Measurements from ENCODE around the gene GSX1.
"Not testable (repeated sequence)": the region's sequence is repeated elsewhere in the genome, so short reads cannot be mapped to it uniquely, and the experiment has no call there.

The GSX1 gene

GRCh38 chr13:27794921-27795717 is 2.8 kb downstream of the GSX1 start:
- no peak for DNase-seq

GRCh38 chr13:27795718-27796019 is 3.4 kb downstream of the GSX1 start:
- no peak for DNase-seq

GRCh38 chr13:27796544-27797227 is 4.4 kb downstream of the GSX1 start:
- no peak for DNase-seq

- no peak for DNase-seq
Measured at GRCh38 chr13:27797228-27797624, 4.9 kb downstream of the GSX1 start.

- no peak for DNase-seq
Measured at GRCh38 chr13:27806744-27807387, 14.6 kb downstream of the GSX1 start.

GRCh38 chr13:27808851-27809550 is 16.7 kb downstream of the GSX1 start:
- no peak for DNase-seq

GRCh38 chr13:27810009-27810408 is 17.7 kb downstream of the GSX1 start:
- DNase-seq, result no peak

GRCh38 chr13:27810461-27810860 is 18.2 kb downstream of the GSX1 start:
- DNase-seq, result no peak

- no peak for DNase-seq
Measured at GRCh38 chr13:27813826-27814225, 21.5 kb downstream of the GSX1 start.

- DNase-seq, result not testable (repeated sequence)
Measured at GRCh38 chr13:27817832-27818231, 25.5 kb downstream of the GSX1 start.

- DNase-seq, result no peak
Measured at GRCh38 chr13:27820524-27821482, 28.5 kb downstream of the GSX1 start.

GRCh38 chr13:27821566-27821965 is 29.3 kb downstream of the GSX1 start:
- DNase-seq, result no peak

GRCh38 chr13:27822258-27822872 is 30.1 kb downstream of the GSX1 start:
- no peak for DNase-seq

GRCh38 chr13:27822873-27823311 is 30.6 kb downstream of the GSX1 start:
- DNase-seq, result no peak

- DNase-seq, result no peak
Measured at GRCh38 chr13:27824121-27824520, 31.8 kb downstream of the GSX1 start.

- DNase-seq, result no peak
Measured at GRCh38 chr13:27825072-27825471, 32.8 kb downstream of the GSX1 start.

- peak; percentile 48 for DNase-seq
Measured at GRCh38 chr13:27826379-27827353, 34.4 kb downstream of the GSX1 start.

- DNase-seq, result no peak
Measured at GRCh38 chr13:27827646-27828045, 35.4 kb downstream of the GSX1 start.

GRCh38 chr13:27830010-27830409 is 37.7 kb downstream of the GSX1 start:
- DNase-seq, result no peak

- no peak for DNase-seq
Measured at GRCh38 chr13:27833206-27833605, 40.9 kb downstream of the GSX1 start.

Measured in GOT3 (cell line).